BE2C (cell line): ENCODE measurements around the gene PNPLA6.

Source experiments
- DNase-seq: peaks from one replicate; pipeline ENCODE4 v3.0.0-alpha.2; 2020
- H3K27me3 ChIP-seq: fragments of 250-450 bp; sonication (Bioruptor Pico); 2 replicates; pipeline ENCODE4 v1.5.1; 2020; ENCODE audit warnings: mild to moderate bottlenecking
- H3K36me3 ChIP-seq: fragments of 250-450 bp; sonication (Bioruptor Pico); 2 replicates; pipeline ENCODE4 v1.5.1; 2020; ENCODE audit warnings: mild to moderate bottlenecking
- H3K4me1 ChIP-seq: fragments of 250-450 bp; sonication (Bioruptor Pico); 2 replicates; pipeline ENCODE4 v1.5.1; 2020
- H3K4me3 ChIP-seq: 2 replicates; pipeline ENCODE4 v1.5.1; 2011; ENCODE audit warnings: low read depth, low read length
- H3K9me3 ChIP-seq: fragments of 250-450 bp; sonication (Bioruptor Pico); 2 replicates; pipeline ENCODE4 v1.5.1; 2020
- CTCF ChIP-seq: IDR thresholded peaks from 2 replicates; pipeline ENCODE4 v1.5.1; 2012; ENCODE audit warnings: mild to moderate bottlenecking, low read depth, low read length

PNPLA6 gene

DNA sequence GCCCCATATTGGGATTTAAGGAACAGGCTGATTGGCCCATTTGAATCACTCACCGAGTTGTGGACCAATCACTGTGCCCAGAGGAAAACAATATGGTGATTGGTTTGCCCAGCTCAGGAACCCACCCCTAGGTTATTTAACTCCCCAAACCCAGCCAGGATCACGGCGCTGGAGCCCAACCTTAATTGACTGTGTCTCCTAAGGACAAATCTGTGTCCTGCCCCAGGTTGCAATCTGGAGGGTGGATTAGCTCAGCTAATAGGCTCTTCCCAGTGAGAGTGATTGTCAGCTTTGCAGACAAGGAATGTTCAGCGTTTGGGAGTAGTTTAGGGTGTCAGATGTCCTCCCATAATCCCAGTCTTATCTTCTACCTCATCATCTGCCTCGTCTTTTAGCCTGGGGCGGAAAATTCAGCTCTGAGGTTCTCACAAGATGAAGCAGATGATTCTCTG lies 23.1 kb upstream of the PNPLA6 start:
- no peaks in the 10 kb centered on the region for H3K9me3 ChIP-seq
- peaks cover 21% of the 10 kb centered on the region for H3K4me1 ChIP-seq
- DNase-seq, result no peak
- no peaks in the 10 kb centered on the region for H3K27me3 ChIP-seq
- no peak for TF ChIP-seq CTCF
- H3K36me3 ChIP-seq, result no peaks in the 10 kb centered on the region
- no peak overlapping the region for H3K4me3 ChIP-seq

GRCh38 chr19:7513809-7514642 lies 21.5 kb upstream of the PNPLA6 start:
- peaks cover 15% of the 10 kb centered on the region for H3K4me1 ChIP-seq
- no peaks in the 10 kb centered on the region for H3K27me3 ChIP-seq
- TF ChIP-seq CTCF, result no peak
- H3K9me3 ChIP-seq, result no peaks in the 10 kb centered on the region
- DNase-seq, result no peak
- H3K4me3 ChIP-seq, result no peak overlapping the region
- no peaks in the 10 kb centered on the region for H3K36me3 ChIP-seq

GRCh38 chr19:7515110-7515644 lies 20.3 kb upstream of the PNPLA6 start:
- Histone ChIP-seq H3K36me3 (no peaks in the 10 kb centered on the region), H3K27me3 (no peaks in the 10 kb centered on the region), H3K4me1 (peaks cover 15% of the 10 kb centered on the region), H3K4me3 (peak overlapping the region; percentile 52), H3K9me3 (no peaks in the 10 kb centered on the region)
- no peak for TF ChIP-seq CTCF
- no peak for DNase-seq

DNA sequence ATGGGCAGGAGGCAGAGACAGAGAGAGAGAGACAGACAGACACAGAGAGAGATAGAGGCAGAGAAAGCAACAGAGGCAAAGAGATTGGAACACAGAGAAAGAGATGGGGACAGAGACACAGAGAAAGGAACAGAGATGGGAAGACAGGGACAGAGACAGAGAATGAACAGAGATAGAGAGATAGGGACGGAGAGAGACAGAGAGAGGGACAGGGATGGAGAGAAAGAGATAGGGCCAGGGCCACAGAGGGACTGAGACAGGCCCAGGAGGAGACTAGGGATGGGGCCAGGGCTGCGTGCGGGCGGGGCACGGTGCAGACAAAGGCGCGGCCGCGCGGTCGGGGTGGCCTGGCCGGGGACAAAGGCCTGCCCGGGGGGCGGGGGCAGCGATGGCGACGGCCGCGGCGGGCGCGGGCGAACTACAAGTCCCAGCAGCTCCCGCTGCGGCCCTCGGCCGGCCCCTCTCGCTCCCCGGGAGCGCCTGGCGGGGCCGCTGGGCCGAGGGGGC lies 19.8 kb upstream of the PNPLA6 start, which contains the start of gene ZNF358:
ZNF358 (plus strand) TSS at position 459 of the 507 bp plus-strand sequence. CDS start 3,140 bp downstream, outside the sequence.
- Histone ChIP-seq H3K4me1 (peaks cover 15% of the 10 kb centered on the region), H3K36me3 (no peaks in the 10 kb centered on the region), H3K9me3 (no peaks in the 10 kb centered on the region), H3K27me3 (no peaks in the 10 kb centered on the region), H3K4me3 (peak within 1 kb of the TSS; percentile 70)
- no peak for TF ChIP-seq CTCF
- DNase-seq, result peak; percentile 94

GRCh38 chr19:7516333-7516732 lies 19.2 kb upstream of the PNPLA6 start:
- peaks cover 15% of the 10 kb centered on the region for H3K4me1 ChIP-seq
- H3K27me3 ChIP-seq, result no peaks in the 10 kb centered on the region
- no peaks in the 10 kb centered on the region for H3K36me3 ChIP-seq
- peak overlapping the region; percentile 70 for H3K4me3 ChIP-seq
- no peak for TF ChIP-seq CTCF
- no peak for DNase-seq
- no peaks in the 10 kb centered on the region for H3K9me3 ChIP-seq

- Histone ChIP-seq H3K36me3 (no peaks in the 10 kb centered on the region), H3K9me3 (no peaks in the 10 kb centered on the region), H3K4me3 (peak overlapping the region; percentile 70), H3K4me1 (peaks cover 15% of the 10 kb centered on the region), H3K27me3 (no peaks in the 10 kb centered on the region)
- no peak for TF ChIP-seq CTCF
- no peak for DNase-seq
Measured at GRCh38 chr19:7516878-7517277, 18.6 kb upstream of the PNPLA6 start.
